Measurements from ENCODE around the gene RNASEH2B. TPM values are rescaled to one million over a fixed set of nuclear protein-coding genes. Genes with fewer than 3 reads are reported as not detected.

The RNASEH2B gene
- total and polyA plus RNA-seq, 9 of the 15 experiments (the other 6 are each of a cell fraction or from before 2014, with no cell fraction given): 26.3 to 109 (median 62.5) TPM

- CTCF ChIA-PET (ENCODE audit: low intra/inter-chr PET ratio): no interaction called here
- in situ Hi-C loops (cut with MboI): no loop called here
Measured at GRCh38 chr13:50993934-50994333, 84.3 kb downstream of the RNASEH2B start.

More at GRCh38 chr13:50993934-50994333, 84.3 kb downstream of the RNASEH2B start:
- Histone ChIP-seq H4K20me1 (replicated peaks; ENCODE audit: control insufficient read depth, insufficient read depth, low read length) (no peaks in the 10 kb centered on the region; the same call in 1 of the 2 replicates), H3K27me3 (ENCODE audit: control insufficient read depth in 2 of 2, insufficient read depth in 2 of 2, low read length in 2 of 2) (peaks cover 2 to 5% of the 10 kb centered on the region in 2 experiments; a peak in 2 of 5 replicates), H2AFZ (ENCODE audit: low read depth, low read length) (no peak overlapping the region), H3K9me1 (ENCODE audit: control insufficient read depth, insufficient read depth, low read length) (no peaks in the 10 kb centered on the region), H3K79me2 (ENCODE audit: control insufficient read depth, insufficient read depth, low read length) (no peaks in the 10 kb centered on the region), H3K9me3 (replicated peaks; ENCODE audit: control insufficient read depth, insufficient read depth, low read depth, low read length) (no peaks in the 10 kb centered on the region), H3K4me2 (ENCODE audit: insufficient read depth, low read length) (no peak overlapping the region), H3K4me1 (replicated peaks in 1 of 2; ENCODE audit: control insufficient read depth in 2 of 2, insufficient read depth in 2 of 2, low read length in 2 of 2) (peaks cover 0 to 15% of the 10 kb centered on the region in 2 experiments; a peak in 2 of 5 replicates), H3K9ac (ENCODE audit: insufficient read depth in 1 of 2, low read depth in 2 of 2, low read length in 2 of 2) (no peak overlapping the region), H3K4me3 (no peak overlapping the region), H3K27ac (ENCODE audit: extremely low read depth, low read depth, low read length) (no peak overlapping the region), H3K36me3 (ENCODE audit: control insufficient read depth, insufficient read depth, low read length) (no peaks in the 10 kb centered on the region)
- TF ChIP-seq HDAC8 (tag; IDR thresholded peaks at IDR 0.05): no peak
- no peak for TF ChIP-seq ID3 (CRISPR knock-in tag; IDR thresholded peaks at IDR 0.05)
- TF ChIP-seq ID3 (tag; IDR thresholded peaks at IDR 0.05): no peak
- TF ChIP-seq POLR3A (IDR thresholded peaks at IDR 0.05; ENCODE audit: borderline replicate concordance, extremely low read depth, insufficient read depth, insufficient read length): no peak
- no peak for TF ChIP-seq MLX (CRISPR knock-in tag; conservative IDR thresholded peaks at IDR 0.05)
- WGBS (ENCODE audit: insufficient coverage, low coverage, missing lambda C conversion rate): 29% methylated on average over 1 of the region's 3 CpGs
- intact Hi-C loops (cut with micrococcal nuclease): no loop called here
- FAIRE-seq: no peak
- POLR2A ChIA-PET: interaction anchor here (0.9 to 1.3 kb wide), 2 partner anchors 9 to 868 kb away, joined by 3 to 5 read pairs; no protein-coding TSS in a partner anchor
- BruUV-seq (replicated peaks): no TSS peak
- ATAC-seq: no peak
- no peak for DNase-seq (ENCODE audit: extremely low read depth in 1 of 4, low spot score in 3 of 4)

Measured in K562 (cell line).